LHCN-M2 (cell line): ENCODE results near the gene SLC22A5. TPM values are rescaled to one million over a fixed set of nuclear protein-coding genes. Genes with fewer than 3 reads are reported as not detected.

Experiments
- total RNA-seq: library from RNA; depleted of rRNA; stranded (reverse); fragments of >200 nt; gene quantifications from 2 replicates; pipeline ENCODE4 v1.2.3, GENCODE V29; 2014; rRNA removed

The SLC22A5 gene
- total RNA-seq, 1 experiment from 2014 or later: 5.6 TPM

Other genes starting within 250 kb of the SLC22A5 start
- 200 and 217 TPM in 2 replicates for gene P4HA2, start 141.9 kb upstream of the SLC22A5 start, total RNA-seq
- 149 and 153 TPM in 2 replicates for gene PDLIM4, start 112.0 kb upstream of the SLC22A5 start, total RNA-seq
- 5.6 and 8.3 TPM in 2 replicates for gene SLC22A4, start 75.3 kb upstream of the SLC22A5 start, total RNA-seq
- gene IRF1, start 121.1 kb downstream of the SLC22A5 start, total RNA-seq: 17.8 and 20.3 TPM in 2 replicates
- not detected in 2 replicates for gene IL5, start 173.8 kb downstream of the SLC22A5 start, total RNA-seq
- gene RAD50, start 187.3 kb downstream of the SLC22A5 start, total RNA-seq: 21.9 and 27.0 TPM in 2 replicates